ENCODE results near the gene SERPINB12.

DNA sequence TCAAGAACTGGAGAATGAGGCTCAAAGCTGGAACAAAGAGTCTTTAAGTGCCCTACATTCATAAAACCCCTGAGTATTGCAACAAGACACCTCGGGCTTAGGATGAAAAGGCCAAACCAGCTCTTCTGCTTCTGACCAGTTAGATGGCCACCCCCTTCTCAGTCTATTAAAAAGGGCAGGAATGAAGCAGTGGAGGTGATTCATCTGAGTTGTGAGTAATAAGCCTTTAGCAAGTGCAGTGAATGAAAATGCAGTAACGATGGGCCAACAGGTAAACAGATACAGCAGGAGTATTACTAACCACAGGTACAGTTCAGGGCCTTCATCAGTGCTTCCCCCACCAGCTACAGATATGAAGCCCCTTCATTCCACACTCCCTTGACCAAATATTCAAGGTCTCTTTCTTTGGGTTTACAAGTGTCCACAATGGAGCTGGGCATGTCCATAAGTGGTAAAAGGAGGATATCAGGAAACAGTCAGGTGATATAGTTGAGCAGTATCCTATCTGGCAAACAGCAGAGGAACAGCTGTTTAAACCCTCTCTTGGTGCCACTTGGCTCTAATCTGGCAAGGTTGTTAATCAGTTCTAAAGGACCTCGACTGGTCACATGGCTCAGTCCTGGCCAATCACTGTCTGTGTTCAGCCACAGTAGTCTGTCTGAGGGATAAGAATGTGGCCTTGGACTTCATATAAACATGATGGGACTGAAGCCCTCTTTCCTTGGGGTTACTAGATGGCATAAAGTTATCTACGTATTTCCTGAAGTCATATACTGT, 62.8 kb downstream of the SERPINB12 start:
- TF ChIP-seq, protein P1, sequence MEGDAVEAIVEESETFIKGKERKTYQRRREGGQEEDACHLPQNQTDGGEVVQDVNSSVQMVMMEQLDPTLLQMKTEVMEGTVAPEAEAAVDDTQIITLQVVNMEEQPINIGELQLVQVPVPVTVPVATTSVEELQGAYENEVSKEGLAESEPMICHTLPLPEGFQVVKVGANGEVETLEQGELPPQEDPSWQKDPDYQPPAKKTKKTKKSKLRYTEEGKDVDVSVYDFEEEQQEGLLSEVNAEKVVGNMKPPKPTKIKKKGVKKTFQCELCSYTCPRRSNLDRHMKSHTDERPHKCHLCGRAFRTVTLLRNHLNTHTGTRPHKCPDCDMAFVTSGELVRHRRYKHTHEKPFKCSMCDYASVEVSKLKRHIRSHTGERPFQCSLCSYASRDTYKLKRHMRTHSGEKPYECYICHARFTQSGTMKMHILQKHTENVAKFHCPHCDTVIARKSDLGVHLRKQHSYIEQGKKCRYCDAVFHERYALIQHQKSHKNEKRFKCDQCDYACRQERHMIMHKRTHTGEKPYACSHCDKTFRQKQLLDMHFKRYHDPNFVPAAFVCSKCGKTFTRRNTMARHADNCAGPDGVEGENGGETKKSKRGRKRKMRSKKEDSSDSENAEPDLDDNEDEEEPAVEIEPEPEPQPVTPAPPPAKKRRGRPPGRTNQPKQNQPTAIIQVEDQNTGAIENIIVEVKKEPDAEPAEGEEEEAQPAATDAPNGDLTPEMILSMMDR (conservative IDR thresholded peaks at IDR 0.05; ENCODE audit: low read depth, low read length): no peak
- TF ChIP-seq EZH2 (IDR thresholded peaks at IDR 0.05; ENCODE audit: borderline replicate concordance, low read depth, low read length, poor library complexity, severe bottlenecking): no peak
